A549 (cell line): ENCODE data around the gene FUCA2.

Experiments used
- ELK1 ChIP-seq: fragments of 150-350 bp; IDR thresholded peaks from 2 replicates; pipeline ENCODE4 v1.6.1; 2014; ENCODE audit warnings: low read depth, mild to moderate bottlenecking, low read length
- EP300 ChIP-seq, 2 experiments: fragments of >200 bp; sonication (Bioruptor Twin); formaldehyde crosslinking; IDR thresholded peaks; 2 replicates in 1 of 2; 3 replicates in 1 of 2; pipeline ENCODE4 v1.6.1; 2016 to 2017
- MAX ChIP-seq: IDR thresholded peaks from 2 replicates; pipeline ENCODE4 v1.6.1; 2012

- TF ChIP-seq MAX (no peak), EP300 (IDR thresholded peaks at IDR 0.05) (no peak), ELK1 (no peak)
These were observed 6.4 kb downstream of the FUCA2 start for GRCh38 chr6:143505111-143505510.
